Measurements from ENCODE around the gene FAXDC2. TPM values are rescaled to one million over a fixed set of nuclear protein-coding genes. Genes with fewer than 3 reads are reported as not detected.

The FAXDC2 gene, protein sequence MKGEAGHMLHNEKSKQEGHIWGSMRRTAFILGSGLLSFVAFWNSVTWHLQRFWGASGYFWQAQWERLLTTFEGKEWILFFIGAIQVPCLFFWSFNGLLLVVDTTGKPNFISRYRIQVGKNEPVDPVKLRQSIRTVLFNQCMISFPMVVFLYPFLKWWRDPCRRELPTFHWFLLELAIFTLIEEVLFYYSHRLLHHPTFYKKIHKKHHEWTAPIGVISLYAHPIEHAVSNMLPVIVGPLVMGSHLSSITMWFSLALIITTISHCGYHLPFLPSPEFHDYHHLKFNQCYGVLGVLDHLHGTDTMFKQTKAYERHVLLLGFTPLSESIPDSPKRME
- 3.1 and 7.3 TPM in 2 replicates for total RNA-seq

DNA sequence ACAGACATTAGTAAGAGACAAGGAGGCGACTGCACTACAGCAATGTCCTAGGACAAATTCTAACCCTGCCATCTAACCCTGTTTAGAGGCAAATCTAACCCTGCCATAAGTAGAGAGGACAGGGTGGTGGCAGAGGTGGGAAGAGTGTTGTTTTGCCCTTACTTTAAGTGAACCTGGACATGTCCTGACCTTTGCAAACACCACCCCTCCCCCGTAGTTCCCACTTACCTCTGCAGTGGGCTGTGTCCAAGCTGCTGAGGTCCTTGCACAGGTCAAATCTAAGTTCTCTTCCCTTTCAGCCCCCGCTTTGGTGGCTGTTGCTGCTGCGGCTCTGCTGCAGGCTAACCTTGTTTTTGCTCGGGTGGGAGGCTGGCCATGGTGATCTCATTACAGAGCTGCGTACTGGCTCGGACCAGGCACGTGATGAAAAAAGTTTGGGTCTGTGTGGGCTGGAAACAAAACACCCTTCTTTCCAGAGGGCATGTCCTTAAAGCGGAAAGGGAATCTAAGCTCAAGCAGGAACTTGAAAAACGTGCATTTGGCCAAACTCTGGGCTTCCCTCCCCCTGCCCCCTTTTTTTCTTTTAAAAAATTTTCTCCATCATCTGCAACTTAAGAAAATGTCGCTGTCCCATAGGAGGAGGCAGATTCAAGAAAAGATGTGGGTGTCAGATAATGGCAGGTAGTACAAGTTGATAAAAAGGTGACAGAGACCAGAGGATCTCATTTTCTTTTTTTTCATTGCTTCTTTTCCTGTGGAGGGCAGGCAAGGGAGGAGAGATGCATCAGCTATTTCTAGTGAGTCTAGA lies at the start of gene FAXDC2:
Gene FAXDC2 (minus strand): TSS at position 349 of the 808 bp plus-strand sequence. CDS start 12,425 bp downstream, outside the sequence.

DNA sequence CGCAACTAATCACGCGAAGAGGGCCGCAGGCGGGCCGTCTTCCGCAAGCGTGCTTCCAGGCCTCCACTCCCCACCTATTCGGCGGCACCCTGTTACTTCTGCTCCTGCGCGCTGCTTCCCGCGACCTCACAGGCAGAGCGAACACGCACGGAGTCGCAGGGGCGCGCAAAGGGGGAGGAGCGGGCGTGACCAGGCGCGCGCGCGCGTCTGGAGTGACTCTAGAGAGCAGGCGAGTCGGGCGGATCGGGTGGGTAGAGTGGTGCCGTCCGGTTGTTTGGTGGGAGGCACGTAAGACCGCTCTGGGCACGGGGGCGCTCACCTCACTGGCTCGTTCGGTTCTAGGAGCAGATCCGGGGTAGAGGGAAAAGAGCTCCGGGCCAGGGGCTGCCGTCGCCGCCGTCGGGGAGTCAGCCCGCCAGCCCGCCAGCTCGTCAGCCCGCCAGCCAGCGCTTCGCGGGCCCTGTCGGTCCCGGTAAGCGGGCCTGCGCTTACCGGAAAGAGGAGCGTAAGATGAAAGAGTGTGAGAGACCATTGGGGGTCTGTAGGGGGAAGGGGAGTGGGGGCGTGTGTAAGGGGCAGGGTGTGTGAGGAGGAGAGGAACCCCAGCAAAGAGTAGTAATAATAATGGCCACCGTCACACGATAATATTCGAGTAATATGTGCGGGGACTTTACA lies 8.0 kb upstream of the FAXDC2 start, which contains the start of gene CNOT8:
Gene CNOT8 (plus strand): TSS at position 331 of the 675 bp plus-strand sequence. CDS start 4,652 bp downstream, outside the sequence.

Small RNA genes within 50 kb of the gene (small RNA-seq; reads per million reads assigned to genes)
- not detected for gene MIR378H

Other genes starting within 250 kb of the FAXDC2 start
- 113 and 173 TPM in 2 replicates for gene LARP1, start 95.2 kb downstream of the FAXDC2 start, total RNA-seq
- 30.1 and 34.4 TPM in 2 replicates for gene CNOT8, start 8.0 kb upstream of the FAXDC2 start, total RNA-seq
- gene GEMIN5, start 87.6 kb upstream of the FAXDC2 start, total RNA-seq: 18.7 and 33.8 TPM in 2 replicates
- 18.0 and 20.9 TPM in 2 replicates for gene MRPL22, start 90.5 kb upstream of the FAXDC2 start, total RNA-seq
- gene KIF4B, start 163.2 kb upstream of the FAXDC2 start, total RNA-seq: under 0.01 TPM in 1 of 2 replicates, not detected in the other